IMR-90 (cell line): ENCODE measurements around the gene TSPEAR. TPM values are rescaled to one million over a fixed set of nuclear protein-coding genes. Genes with fewer than 3 reads are reported as not detected.

ENCODE experiments used
- ATAC-seq: fragments of 200-7000 bp; cut with Tn5 transposase; 2 replicates; pipeline ENCODE4 v1.9.1; 2020; ENCODE audit warnings: low read depth, mild to moderate bottlenecking, moderate library complexity
- BruUV-seq: library from RNA; stranded (reverse); fragments of 400-500 nt; replicated peaks from 2 replicates; lab custom pipeline; 2021; lab: Mats Ljungman, UMichigan
- CTCF ChIA-PET: fragments of 300-600 bp; formaldehyde crosslinking; extraction: SDS; loops from one replicate; lab custom pipeline; 2021; ENCODE audit warnings: antibody characterized with exemption; lab: Yijun Ruan, JAX
- POLR2A ChIA-PET: fragments of 300-600 bp; sonication (Branson Sonifier 250); formaldehyde crosslinking; loops from one replicate; lab custom pipeline; 2022; ENCODE audit warnings: antibody characterized with exemption; ENCODE audit not compliant: unreplicated experiment; lab: Charles Lee
- DNase-seq: peaks from one replicate; pipeline ENCODE4 v3.0.0; 2013
- H2AFZ ChIP-seq: replicated peaks from 2 replicates; pipeline ENCODE3; 2013; ENCODE audit warnings: low read length, mild to moderate bottlenecking; ENCODE audit not compliant: poor library complexity
- H2AK5ac ChIP-seq: 2 replicates; pipeline ENCODE4 v1.6.1; 2013; ENCODE audit warnings: low read depth, low read length, inconsistent platforms
- H2AK9ac ChIP-seq: replicated peaks from 2 replicates; pipeline ENCODE3; 2013; ENCODE audit warnings: mild to moderate bottlenecking, low read depth, low read length, moderate library complexity; ENCODE audit not compliant: poor library complexity
- H2BK120ac ChIP-seq: 2 replicates; pipeline ENCODE4 v1.6.1; 2013; ENCODE audit warnings: low read depth, low read length, inconsistent platforms
- H2BK15ac ChIP-seq: 3 replicates; pipeline ENCODE4 v1.6.1; 2013; ENCODE audit warnings: low read depth, low read length, inconsistent platforms
- H2BK20ac ChIP-seq: 2 replicates; pipeline ENCODE4 v1.6.1; 2013; ENCODE audit warnings: low read depth, mild to moderate bottlenecking, inconsistent platforms, low read length, moderate library complexity
- H2BK5ac ChIP-seq: 2 replicates; pipeline ENCODE4 v1.6.1; 2013; ENCODE audit warnings: mild to moderate bottlenecking, low read depth, low read length, inconsistent platforms; ENCODE audit not compliant: poor library complexity, severe bottlenecking
- H3K14ac ChIP-seq: replicated peaks from 2 replicates; pipeline ENCODE4 v1.6.1; 2013; ENCODE audit warnings: low read depth, low read length, inconsistent platforms
- H3K18ac ChIP-seq: 2 replicates; pipeline ENCODE4 v1.6.1; 2013; ENCODE audit warnings: low read depth, low read length, control low read depth
- H3K23ac ChIP-seq: 2 replicates; pipeline ENCODE4 v1.6.1; 2013; ENCODE audit warnings: low read depth, low read length, inconsistent platforms
- H3K27ac ChIP-seq: 2 replicates; pipeline ENCODE4 v1.5.1; 2013; ENCODE audit warnings: mild to moderate bottlenecking, control low read depth, low read length; ENCODE audit not compliant: insufficient read depth
- H3K27me3 ChIP-seq: 2 replicates; pipeline ENCODE4 v1.6.1; 2013; ENCODE audit warnings: low read length; ENCODE audit not compliant: control insufficient read depth, insufficient read depth
- H3K36me3 ChIP-seq: 2 replicates; pipeline ENCODE4 v1.6.1; 2013; ENCODE audit warnings: low read length, mixed read lengths; ENCODE audit not compliant: control insufficient read depth, insufficient read depth
- H3K4ac ChIP-seq: 2 replicates; pipeline ENCODE4 v1.6.1; 2013; ENCODE audit warnings: low read depth, low read length, inconsistent platforms
- H3K4me1 ChIP-seq: 2 replicates; pipeline ENCODE4 v1.6.1; 2013; ENCODE audit warnings: low read length, mixed read lengths; ENCODE audit not compliant: control insufficient read depth, insufficient read depth
- H3K4me2 ChIP-seq: 2 replicates; pipeline ENCODE4 v1.6.1; 2013; ENCODE audit warnings: low read depth, mild to moderate bottlenecking, control low read depth, low read length, moderate library complexity
- H3K4me3 ChIP-seq: 2 replicates; pipeline ENCODE4 v1.5.1; 2013; ENCODE audit warnings: low read depth, mild to moderate bottlenecking, control low read depth, low read length, moderate library complexity; ENCODE audit not compliant: insufficient read depth
- H3K56ac ChIP-seq: 2 replicates; pipeline ENCODE4 v1.6.1; 2013; ENCODE audit warnings: low read length, inconsistent platforms; ENCODE audit not compliant: insufficient read depth; ENCODE audit errors: extremely low read depth
- H3K79me1 ChIP-seq, 2 experiments: 2 replicates each; pipeline ENCODE4 v1.6.1; 2013; ENCODE audit warnings: low read length in 2 of 2, inconsistent platforms in 1 of 2, low read depth in 1 of 2
- H3K9ac ChIP-seq: 2 replicates; pipeline ENCODE4 v1.6.1; 2013; ENCODE audit warnings: low read depth, low read length, control low read depth
- H3K9me1 ChIP-seq: 2 replicates; pipeline ENCODE4 v1.6.1; 2013; ENCODE audit warnings: low read length, inconsistent platforms; ENCODE audit not compliant: insufficient read depth
- H3K9me3 ChIP-seq: 2 replicates; pipeline ENCODE4 v1.6.1; 2013; ENCODE audit warnings: low read length; ENCODE audit not compliant: control insufficient read depth, insufficient read depth
- H4K20me1 ChIP-seq: 2 replicates; pipeline ENCODE4 v1.6.1; 2013; ENCODE audit warnings: low read length, inconsistent platforms; ENCODE audit not compliant: insufficient read depth
- H4K5ac ChIP-seq: 2 replicates; pipeline ENCODE4 v1.6.1; 2013; ENCODE audit warnings: mild to moderate bottlenecking, low read depth, low read length, control low read depth
- H4K8ac ChIP-seq, 2 experiments: 2 replicates each; pipeline ENCODE4 v1.6.1; 2013; ENCODE audit warnings: low read depth in 2 of 2, low read length in 2 of 2, control low read depth in 1 of 2, inconsistent platforms in 1 of 2
- H4K91ac ChIP-seq: 2 replicates; pipeline ENCODE4 v1.6.1; 2013; ENCODE audit warnings: low read depth, low read length, inconsistent platforms; ENCODE audit not compliant: insufficient read depth
- BHLHE40 ChIP-seq: fragments of 150-350 bp; IDR thresholded peaks from 2 replicates; pipeline ENCODE4 v1.6.1; 2016; ENCODE audit warnings: mild to moderate bottlenecking, low read depth, low read length
- CEBPB ChIP-seq: IDR thresholded peaks from 2 replicates; pipeline ENCODE4 v1.6.1; 2012; ENCODE audit warnings: low read depth, low read length, improper control_type of control experiment
- CHD1 ChIP-seq: IDR thresholded peaks from 2 replicates; pipeline ENCODE4 v1.6.1; 2012; ENCODE audit warnings: low read depth, low read length, improper control_type of control experiment
- CTCF ChIP-seq: conservative IDR thresholded peaks from 2 replicates; pipeline ENCODE4 v1.5.1; 2012; ENCODE audit warnings: mild to moderate bottlenecking, low read depth, low read length, improper control_type of control experiment
- ELK1 ChIP-seq: fragments of 150-350 bp; IDR thresholded peaks from 2 replicates; pipeline ENCODE4 v1.6.1; 2016; ENCODE audit warnings: low read depth, mild to moderate bottlenecking, low read length, moderate library complexity, borderline replicate concordance
- FOS ChIP-seq: fragments of 150-350 bp; IDR thresholded peaks from 2 replicates; pipeline ENCODE4 v1.6.1; 2016; ENCODE audit warnings: low read depth, low read length
- MAFK ChIP-seq: IDR thresholded peaks from 2 replicates; pipeline ENCODE4 v1.6.1; 2012; ENCODE audit warnings: low read depth, low read length, improper control_type of control experiment
- MAZ ChIP-seq: IDR thresholded peaks from 2 replicates; pipeline ENCODE4 v1.6.1; 2012; ENCODE audit warnings: low read depth, mild to moderate bottlenecking, low read length, improper control_type of control experiment, moderate library complexity, borderline replicate concordance
- MXI1 ChIP-seq: IDR thresholded peaks from 2 replicates; pipeline ENCODE4 v1.6.1; 2012; ENCODE audit warnings: low read depth, mild to moderate bottlenecking, low read length, moderate library complexity, borderline replicate concordance
- NFE2L2 ChIP-seq: fragments of 150-350 bp; IDR thresholded peaks from 2 replicates; pipeline ENCODE4 v1.6.1; 2016; ENCODE audit warnings: low read depth, mild to moderate bottlenecking, low read length
- POLR2A ChIP-seq: IDR thresholded peaks from 2 replicates; pipeline ENCODE4 v1.6.1; 2012; ENCODE audit warnings: mild to moderate bottlenecking, low read depth, low read length
- RAD21 ChIP-seq: IDR thresholded peaks from 2 replicates; pipeline ENCODE4 v1.6.1; 2012; ENCODE audit warnings: low read length, improper control_type of control experiment
- RCOR1 ChIP-seq: IDR thresholded peaks from 2 replicates; pipeline ENCODE4 v1.6.1; 2012; ENCODE audit warnings: mild to moderate bottlenecking, low read length, improper control_type of control experiment; ENCODE audit not compliant: insufficient replicate concordance
- RFX5 ChIP-seq: IDR thresholded peaks from 2 replicates; pipeline ENCODE4 v1.8.0; 2012; ENCODE audit warnings: low read depth, mild to moderate bottlenecking, low read length, moderate library complexity
- SMC3 ChIP-seq: fragments of 150-350 bp; IDR thresholded peaks from 2 replicates; pipeline ENCODE4 v1.6.1; 2016; ENCODE audit warnings: low read depth, mild to moderate bottlenecking, antibody characterized with exemption, low read length, moderate library complexity
- USF2 ChIP-seq: fragments of 150-350 bp; IDR thresholded peaks from 2 replicates; pipeline ENCODE4 v1.6.1; 2017; ENCODE audit warnings: mild to moderate bottlenecking, antibody characterized with exemption, low read length, low read depth
- WGBS, 2 experiments: methylation state at CpG; one replicate each; pipeline versions ENCODE4 v1.1.5 to v1.1.7; 2013; ENCODE audit warnings: missing lambda C conversion rate in 2 of 2; ENCODE audit not compliant: insufficient read length in 1 of 2; ENCODE audit errors: extremely low coverage in 2 of 2; 5-methylcytosine and 5-hydroxymethylcytosine counted together
- dilution Hi-C: fragments of 300-500 bp; cut with HindIII; formaldehyde crosslinking; loops from one replicate; pipeline ENCODE4 v1.14.3; 2018; ENCODE audit warnings: low sequenced_read_pairs; ENCODE audit not compliant: unreplicated experiment
- in situ Hi-C: fragments of 300-500 bp; cut with MboI; formaldehyde crosslinking; loops from 3 replicates; pipeline ENCODE4 v1.14.3; 2019; ENCODE audit warnings: low sequenced_read_pairs, inconsistent platforms, mixed read lengths
- intact Hi-C: fragments of 100-400 bp; cut with micrococcal nuclease; formaldehyde crosslinking; loops from 2 replicates; pipeline ENCODE4 v1.10.0; 2022
- polyA plus RNA-seq, 3 experiments: library from polyadenylated mRNA; depleted of rRNA; stranded (reverse); fragments of >200 nt; gene quantifications; 2 replicates each; pipeline ENCODE4 v1.2.3, GENCODE V29; 2012; ENCODE audit warnings: low replicate concordance in 1 of 3
- total RNA-seq: library from RNA; depleted of rRNA; stranded (reverse); fragments of >200 nt; gene quantifications from 2 replicates; pipeline ENCODE4 v1.2.3, GENCODE V29; 2012

Gene TSPEAR
- total and polyA plus RNA-seq, 2 of the 4 experiments (the other 2 are of a cell fraction), result not detected

GRCh38 chr21:44529503-44530125 lies 181.8 kb downstream of the TSPEAR start:
- no peak overlapping the region for H3K23ac ChIP-seq
- H3K27ac ChIP-seq, result no peak overlapping the region
- peaks cover 20% of the 10 kb centered on the region; the same call in 1 of the 2 replicates for H3K9me3 ChIP-seq
- H3K4me2 ChIP-seq, result no peak overlapping the region
- ChIA-PET POLR2A (no interaction called here), CTCF (no interaction called here)
- no peak overlapping the region for H2AK9ac ChIP-seq
- H4K5ac ChIP-seq, result no peak overlapping the region
- no peak overlapping the region for H2BK15ac ChIP-seq
- no peak overlapping the region for H2BK20ac ChIP-seq
- H2BK5ac ChIP-seq, result no peak overlapping the region
- WGBS, 2 experiments, result 51% methylated on average over 10 of the region's 23 CpGs; no CpG with 5 or more reads in 1 of the 2 experiments
- BruUV-seq, result no TSS peak
- intact Hi-C loops (no loop called here), in situ Hi-C loops (no loop called here), dilution Hi-C loops (no loop called here)
- H2AFZ ChIP-seq, result no peak overlapping the region
- H2AK5ac ChIP-seq, result no peak overlapping the region
- TF ChIP-seq RCOR1 (no peak), MAFK (no peak), CTCF (no peak), ELK1 (no peak), MAZ (no peak), NFE2L2 (no peak), FOS (no peak), MXI1 (no peak), RFX5 (no peak), BHLHE40 (no peak), SMC3 (no peak), CHD1 (no peak), RAD21 (no peak), POLR2A (no peak), USF2 (no peak), CEBPB (no peak)
- H4K20me1 ChIP-seq, result no peaks in the 10 kb centered on the region
- no peaks in the 10 kb centered on the region for H3K27me3 ChIP-seq
- no peak overlapping the region for H3K56ac ChIP-seq
- H3K79me1 ChIP-seq, result no peaks in the 10 kb centered on the region
- H3K18ac ChIP-seq, result no peak overlapping the region
- DNase-seq, result no peak
- H2BK120ac ChIP-seq, result no peak overlapping the region
- H3K4me3 ChIP-seq, result no peak overlapping the region
- no peak for ATAC-seq
- no peak overlapping the region for H3K4ac ChIP-seq
- no peak overlapping the region for H3K9ac ChIP-seq
- no peak overlapping the region for H3K14ac ChIP-seq
- H3K4me1 ChIP-seq, result no peaks in the 10 kb centered on the region
- H4K8ac ChIP-seq, result no peak overlapping the region
- no peaks in the 10 kb centered on the region for H3K36me3 ChIP-seq
- H3K9me1 ChIP-seq, result no peaks in the 10 kb centered on the region
- H4K91ac ChIP-seq, result no peak overlapping the region
